Fibroblast of gingiva (primary cell): Measurements from ENCODE around the gene NAA16.

ENCODE experiments used
- DNase-seq: peaks from one replicate; pipeline ENCODE4 v3.0.0-alpha.2; 2011; ENCODE audit warnings: low read depth

Gene NAA16

DNA sequence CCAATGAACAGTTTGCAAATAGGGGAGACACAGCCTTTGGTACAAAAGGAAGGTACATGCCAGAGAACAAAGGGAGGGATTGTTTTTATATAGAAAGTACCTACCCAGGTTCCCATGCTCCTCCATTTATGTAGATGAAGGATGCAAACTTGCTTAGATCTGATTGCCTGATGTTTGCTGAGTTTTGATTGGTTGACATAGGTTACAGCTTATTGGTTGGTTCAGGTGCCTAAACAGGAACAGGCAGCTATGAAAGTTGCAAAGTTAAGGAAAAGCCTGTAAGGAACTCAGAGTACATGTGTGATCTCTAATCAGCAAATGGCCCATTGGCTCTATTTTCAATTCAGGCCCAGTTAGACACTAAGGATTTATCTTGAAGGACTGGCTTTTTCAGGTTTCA, 6.5 kb upstream of the NAA16 start:
- DNase-seq = no peak

DNA sequence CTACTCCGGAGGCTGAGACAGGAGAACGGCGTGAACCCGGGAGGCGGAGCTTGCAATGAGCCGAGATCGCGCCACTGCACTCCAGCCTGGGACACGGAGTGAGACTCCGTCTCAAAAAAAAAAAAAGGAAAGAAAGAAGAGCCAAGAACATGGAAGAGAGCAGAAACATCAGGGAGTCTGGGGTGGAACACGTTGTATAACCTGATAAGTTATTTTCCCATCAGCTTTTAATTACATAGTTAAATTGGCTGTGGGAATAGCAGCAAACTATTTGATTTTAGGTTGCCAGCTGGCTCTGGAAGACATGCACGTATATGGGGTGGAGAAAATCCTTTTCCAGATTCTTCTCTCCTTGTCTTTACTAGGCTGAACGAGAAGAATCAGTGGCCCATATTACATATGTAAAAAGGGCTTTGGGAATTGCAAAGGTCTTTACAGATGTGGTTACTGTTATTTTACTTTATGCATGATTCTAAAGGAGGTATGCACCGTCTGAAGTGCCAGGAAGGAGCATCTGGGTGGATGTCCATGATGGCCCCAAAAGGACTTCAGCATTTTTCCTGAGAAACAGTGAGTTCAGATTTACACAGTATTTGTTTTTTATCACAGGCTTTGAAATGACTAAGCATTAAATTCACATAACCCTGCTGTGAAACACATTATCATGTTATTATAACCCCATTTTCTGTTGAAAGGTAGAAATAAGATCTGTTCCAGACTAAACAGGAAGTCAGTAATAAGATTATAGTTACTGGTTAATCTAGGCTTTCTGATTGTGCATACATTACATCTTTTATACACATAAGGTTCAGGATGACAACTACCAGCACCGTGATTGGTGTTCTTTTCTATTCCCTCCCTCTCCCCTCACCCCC, 4.6 kb upstream of the NAA16 start:
- DNase-seq = peak; percentile 12

DNA sequence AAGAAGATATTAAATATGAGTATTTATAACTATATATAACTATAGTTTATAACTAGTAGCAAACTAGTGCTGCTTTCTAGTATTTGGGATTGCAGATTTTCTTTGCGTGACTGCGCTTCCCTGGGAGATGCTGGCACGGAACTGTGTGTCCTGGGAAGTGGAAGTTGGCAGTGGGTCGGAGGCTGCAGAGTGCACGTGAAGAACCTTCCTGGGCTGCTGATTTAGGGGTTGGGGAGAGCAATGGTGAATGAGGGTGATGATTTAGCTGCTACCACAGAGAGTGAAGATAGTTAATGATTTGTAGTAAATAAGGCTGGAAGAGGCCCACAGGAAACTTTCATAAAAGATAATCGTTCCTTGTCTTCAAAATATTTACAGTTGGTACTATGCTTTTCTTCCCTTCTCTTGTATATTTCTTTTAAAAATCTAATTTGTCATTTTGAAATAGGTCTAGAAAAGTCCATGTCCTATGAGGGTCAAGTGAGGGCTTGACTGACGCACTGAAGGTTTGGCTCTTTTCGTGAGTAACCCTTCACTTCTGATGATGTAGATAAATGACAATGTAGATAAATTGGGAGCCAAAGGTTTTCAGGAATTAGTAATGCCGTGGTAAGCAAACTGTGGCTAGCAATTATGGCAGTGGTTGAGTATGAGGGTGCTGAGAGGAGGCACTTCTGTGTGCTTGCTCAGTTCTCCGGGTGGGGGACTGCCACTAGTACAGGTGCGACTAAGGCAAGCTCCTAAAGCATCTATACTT, 3.0 kb upstream of the NAA16 start:
- no peak for DNase-seq

DNA sequence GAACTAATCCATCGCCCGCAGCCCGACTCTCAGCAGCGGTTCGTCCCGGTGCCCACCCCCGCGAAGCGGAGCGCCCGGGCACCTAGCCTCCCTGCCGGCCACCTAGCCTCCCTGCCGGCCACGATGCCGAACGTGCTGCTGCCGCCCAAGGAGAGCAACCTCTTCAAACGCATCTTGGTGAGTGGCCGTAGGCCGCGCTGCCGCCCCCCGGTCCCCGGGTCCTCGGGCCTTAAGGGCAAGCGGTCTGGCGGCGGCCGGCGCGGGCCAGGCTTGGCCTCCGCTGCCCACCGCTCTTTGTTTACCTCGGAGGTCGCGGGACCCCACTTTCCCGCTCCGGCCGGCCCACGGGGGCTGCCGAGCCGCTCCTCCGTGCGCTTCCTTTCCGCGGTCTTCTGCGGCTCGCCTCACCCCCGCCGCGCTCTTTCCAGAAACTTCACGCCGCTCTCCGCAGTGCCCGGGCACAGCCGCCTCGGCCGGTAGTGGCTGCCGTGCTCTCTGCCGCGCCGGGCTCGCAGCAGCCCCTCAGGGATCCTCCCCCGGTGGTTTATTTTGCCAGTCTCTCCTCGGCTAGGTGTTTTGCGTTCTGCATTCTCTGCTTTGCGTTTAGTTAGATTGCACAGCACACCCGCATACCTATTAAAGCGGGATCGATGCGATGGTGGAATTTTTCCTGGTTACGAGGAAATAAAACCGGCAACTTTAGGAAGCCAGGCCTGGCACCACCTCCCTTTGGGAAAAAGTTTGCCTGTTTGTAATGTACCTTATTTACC, 524 bp downstream of the NAA16 start:
- no peak for DNase-seq

DNA sequence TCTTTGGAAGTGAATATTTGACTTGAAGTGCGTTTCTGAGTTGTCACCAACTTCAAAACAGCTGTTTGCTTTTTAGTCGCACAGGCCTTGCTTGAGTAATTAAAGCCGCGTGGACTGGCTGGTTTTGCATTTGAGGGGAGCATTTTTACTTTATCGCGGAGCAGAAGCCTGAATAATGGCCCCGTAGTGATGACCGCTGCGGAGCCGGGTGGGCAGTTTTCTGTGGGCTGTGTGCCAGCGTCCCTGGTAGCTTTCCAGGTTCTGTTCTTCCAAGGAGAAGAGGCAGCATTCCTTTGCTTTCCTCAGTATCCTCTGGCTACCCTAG, 1.1 kb downstream of the NAA16 start:
- peak; percentile 14 for DNase-seq

DNA sequence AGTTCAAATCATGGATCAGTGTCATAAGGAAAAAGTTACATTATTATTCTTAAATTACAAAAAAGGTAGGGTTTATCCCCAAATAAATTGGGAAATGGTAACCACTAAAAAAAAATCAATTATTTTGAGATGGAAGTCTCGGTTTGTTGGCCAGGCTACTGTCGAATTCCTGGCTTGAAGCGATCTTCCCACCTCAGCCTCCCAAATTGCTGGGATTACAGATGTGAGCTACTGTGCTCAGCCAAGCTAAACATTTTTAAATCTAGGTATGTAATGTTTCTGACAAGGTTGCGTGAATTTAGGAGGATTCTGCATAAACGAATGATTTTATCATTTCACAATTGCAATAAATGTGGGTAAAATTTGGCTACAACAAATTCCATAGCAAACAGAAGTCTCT, 2.0 kb downstream of the NAA16 start:
- DNase-seq = no peak

DNA sequence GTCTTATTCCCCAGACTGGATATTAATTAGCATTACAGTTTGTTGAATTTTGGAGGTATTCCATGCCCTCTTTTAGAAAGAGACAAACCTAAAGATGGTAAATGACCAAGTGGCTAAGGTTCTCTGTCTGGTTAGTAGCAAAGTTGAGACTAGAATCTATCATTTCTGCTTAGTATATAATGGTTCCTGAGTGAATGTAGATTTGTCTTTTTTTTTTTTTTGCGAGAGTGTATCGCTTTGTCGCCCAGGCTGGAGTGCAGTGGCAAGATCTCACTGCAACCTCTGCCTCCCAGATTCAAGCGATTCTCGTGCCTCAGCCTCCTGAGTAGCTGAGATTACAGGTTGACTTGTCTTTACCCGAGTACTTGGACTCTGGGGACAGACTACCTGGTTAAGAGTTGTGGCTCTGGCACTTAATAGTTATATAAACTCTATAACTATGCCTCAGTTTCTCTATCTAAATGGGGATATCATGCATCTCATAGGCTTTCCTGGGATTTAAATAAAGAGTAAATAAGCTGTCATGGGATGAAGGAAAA, 2.7 kb downstream of the NAA16 start:
- no peak for DNase-seq

DNA sequence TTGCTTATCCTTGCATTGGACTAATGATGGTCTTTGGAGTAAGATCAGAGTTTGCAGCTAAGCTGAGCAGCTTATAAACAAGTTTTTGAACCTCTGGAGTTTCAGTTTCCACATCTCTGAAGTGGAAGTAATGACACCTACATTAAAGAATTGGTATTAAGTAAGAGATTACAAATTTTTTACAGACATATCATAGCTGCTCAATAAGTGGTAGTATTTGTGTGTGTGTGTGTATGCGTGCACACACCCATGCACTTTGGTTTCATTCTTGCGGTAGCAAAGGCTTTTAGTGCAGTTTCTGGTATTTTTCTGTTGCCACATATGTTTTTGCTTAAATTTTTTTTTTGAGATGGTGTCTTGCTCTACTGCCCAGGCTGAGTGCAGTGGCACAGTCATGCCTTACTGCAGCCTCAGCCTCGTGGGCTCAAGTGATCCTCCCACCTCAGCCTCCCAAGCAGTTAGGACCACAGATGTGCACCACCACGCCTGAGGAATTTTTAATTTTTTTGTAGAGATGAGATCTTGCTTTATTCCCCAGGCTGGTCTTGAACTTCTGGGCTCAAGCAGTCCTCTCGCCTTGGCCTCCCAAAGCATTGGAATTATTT, 4.5 kb downstream of the NAA16 start:
- DNase-seq = peak; percentile 76

DNA sequence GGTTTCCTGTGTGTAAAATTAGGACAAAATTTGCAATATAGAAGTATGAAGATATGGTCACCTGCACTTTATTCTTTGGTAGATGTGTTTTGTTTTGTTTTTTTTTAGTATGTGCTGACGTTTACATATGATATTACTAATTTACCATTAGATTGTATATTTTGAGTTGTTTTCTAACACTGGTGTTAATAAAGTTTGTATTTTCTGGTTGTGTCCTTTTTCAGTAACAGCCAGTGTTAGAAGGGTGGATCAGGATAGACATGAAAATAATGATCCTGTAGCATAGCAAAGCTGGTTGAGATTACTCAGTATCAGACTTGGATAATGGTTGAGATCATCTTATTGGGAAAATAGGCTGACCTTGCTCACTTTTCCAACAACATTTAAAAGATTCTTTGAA, 6.2 kb downstream of the NAA16 start:
- DNase-seq = no peak

DNA sequence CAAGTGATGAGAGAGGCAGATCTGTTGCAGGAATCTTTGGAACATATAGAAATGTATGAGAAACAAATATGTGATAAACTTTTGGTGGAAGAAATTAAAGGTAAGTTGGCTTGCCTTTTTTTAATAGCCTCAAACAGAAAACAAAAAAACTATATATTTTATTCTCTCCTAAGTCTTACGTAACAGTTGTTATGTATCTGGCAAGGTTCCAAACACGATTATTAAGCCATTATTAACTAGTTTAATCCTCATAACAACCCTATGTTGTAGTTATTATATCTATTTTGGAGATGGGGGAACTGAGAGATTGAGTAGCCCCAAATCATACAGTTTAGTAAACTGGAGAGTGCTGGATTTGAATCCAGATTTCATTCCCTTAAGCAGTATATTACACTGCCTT, 14.7 kb downstream of the NAA16 start:
- no peak for DNase-seq

DNA sequence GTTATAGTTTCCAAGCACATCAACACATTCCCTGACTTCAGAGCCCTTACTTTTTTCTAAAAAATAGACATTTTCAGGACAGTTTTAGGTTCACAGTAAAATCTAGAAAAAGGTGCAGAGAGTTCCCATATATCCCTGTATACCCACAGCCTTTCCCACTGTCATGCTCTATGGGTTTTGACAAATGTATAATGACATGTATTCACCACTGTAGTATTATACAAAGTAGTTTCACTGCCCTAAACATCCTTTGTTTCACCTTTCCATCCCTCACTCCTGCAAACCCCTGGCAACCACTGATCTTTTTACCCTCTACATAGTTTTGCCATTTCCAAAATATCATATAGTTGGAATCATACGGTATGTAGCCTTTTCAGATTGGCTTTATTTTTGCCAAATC, 15.6 kb downstream of the NAA16 start:
- DNase-seq = no peak

DNA sequence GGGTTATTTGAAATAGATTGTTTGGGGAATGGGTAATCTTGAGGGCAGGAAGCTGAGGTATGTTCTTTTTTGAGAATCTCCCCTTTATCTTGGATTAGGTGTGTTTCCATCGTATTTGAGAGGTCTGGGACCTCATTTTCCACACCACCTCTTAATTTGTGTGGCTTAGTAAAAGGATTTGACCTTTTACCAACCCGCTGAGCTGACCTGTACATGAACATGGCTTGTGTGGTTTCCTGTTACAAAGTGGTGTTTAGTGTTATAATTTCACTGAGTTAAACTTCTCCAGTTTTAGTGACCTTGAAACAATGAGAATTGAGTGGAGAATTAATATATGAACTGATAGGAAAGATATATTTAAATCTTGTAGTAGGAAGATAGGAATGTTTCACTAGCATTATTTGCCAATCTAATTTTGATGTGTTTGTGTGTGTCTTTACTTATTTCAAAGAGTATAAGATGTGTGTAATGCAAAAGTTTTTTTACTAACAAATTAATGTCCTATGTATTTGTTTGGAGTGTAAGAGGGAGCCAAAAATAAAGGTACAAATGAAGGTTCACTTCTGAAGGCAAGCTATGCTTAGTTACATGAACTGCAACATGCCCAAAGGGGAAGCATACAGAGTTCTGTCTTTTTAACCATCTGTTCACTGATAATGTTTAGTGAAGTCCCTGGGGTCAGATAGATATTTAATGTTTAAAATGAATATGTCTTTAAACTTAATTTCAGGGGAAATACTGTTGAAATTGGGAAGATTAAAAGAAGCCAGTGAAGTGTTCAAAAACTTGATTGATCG, 17.1 kb downstream of the NAA16 start:
- no peak for DNase-seq

DNA sequence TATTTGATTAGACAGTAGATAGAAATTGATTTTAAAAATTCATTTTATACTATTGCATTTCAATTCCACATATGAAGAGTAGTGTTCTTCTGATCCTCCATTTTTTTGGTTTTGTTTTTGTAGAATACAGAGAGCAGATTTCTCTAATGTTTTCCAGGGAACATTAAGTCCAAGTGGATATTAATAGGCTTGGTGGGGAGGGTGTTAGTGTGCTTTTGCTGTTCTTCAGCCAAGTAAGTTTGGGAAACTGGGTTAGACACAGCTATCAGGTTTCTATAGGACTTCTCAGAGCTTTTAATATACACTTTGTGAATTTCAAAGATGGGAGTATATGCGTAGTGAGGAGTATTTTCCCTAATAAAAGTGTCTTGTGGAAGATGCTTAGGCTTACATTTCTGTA, 21.8 kb downstream of the NAA16 start:
- DNase-seq = peak; percentile 35

DNA sequence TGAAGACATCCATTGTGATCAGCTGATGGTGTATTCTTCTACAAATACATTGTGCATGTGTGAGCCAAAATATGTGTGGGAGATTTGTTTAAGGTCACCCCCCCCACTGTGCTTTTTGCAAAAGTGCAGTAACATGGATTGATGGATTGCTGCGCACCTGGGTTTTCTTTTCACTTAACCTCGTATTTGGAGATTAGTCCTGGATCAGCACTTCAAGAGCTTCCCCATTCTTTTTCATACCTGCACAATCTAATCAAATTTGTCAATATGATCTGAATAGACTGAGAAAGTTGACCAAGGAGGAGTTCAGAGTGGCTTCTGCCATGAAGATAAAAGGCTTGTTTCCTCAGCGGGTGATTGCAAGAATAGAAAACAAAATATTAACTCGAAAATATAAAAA, 23.7 kb downstream of the NAA16 start:
- DNase-seq = no peak

DNA sequence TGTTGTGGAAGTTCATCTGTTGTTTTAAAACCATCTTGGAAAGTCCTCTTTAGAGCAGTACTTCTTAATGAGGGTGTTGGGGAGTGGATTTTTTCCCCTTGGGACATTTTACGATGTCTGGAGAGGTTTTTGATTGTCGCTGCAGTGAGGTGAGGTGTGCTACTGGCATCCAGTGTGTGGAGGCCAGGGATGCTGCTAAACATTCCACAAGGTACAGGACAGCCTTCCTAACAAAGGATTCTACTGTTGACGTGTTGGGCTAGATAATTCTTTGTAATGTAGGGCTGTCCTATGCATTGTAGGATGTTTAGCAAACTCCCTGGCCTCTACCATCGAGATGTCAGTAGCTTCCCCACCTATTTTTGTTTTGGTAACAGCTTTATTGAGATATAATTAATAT, 33.3 kb downstream of the NAA16 start:
- no peak for DNase-seq

DNA sequence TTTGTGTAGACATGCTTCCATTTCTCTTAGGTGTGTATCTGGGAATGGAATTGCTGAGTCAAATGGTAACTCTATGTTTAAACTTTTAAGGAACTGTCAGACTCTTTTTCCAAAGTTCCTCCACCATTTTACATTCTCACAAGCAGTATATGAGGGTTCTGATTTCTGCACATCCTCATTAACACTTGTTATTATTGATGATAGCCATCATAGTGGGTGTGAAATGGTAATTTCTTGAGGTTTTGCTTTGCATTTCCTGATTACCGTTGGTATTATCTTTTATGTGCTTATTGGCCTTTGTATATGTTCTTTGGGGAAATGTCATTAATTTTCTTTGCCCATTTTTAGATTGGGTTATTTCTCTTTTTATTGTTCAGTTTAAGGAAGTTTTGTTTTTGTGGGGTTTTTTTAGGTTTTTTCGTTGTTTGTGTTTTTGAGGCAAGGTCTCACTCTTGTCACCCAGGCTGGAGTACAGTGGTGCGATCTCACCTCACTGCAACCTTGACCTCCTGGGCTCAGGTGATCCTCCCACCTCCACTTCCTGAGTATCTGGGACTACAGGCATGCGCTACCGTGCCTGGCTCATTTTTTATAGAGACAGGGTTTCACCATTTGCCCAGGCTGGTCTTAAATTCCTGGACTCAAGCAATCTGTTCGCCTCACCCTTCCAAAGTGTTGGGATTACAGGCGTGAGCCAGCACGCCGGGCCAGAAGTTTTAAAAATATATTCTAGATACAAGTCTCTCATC, 34.3 kb downstream of the NAA16 start:
- no peak for DNase-seq

DNA sequence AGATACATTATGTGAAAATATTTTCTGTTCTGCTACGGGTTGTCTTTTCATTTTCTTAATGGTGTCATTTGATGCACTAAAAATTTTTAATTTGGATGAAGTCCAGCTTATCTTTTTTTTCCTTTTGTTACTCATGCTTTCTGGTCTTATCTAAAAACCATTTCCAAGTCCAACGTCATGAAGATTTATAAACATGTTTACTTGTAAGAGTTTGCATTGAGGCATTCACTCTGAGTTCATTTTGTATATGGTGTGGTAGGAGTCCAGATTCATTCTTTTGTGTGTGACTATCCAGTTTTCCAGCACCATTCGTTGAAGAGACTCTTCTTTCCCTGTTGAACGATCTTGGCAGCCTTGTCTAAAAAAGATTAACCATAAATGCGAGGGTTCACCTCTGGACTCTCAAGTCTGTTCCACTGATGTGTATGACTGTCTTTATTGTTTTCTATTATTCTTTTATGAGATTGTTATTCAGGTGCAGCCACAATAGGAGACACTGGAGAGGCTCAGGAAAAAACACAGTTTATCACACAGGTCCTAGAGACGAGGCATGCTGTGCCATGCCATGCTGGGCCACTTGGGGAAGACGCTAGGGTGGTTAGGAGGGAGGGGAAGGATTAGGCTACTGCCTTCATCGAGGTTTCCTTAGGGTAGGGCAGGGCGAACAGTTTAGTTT, 35.0 kb downstream of the NAA16 start:
- no peak for DNase-seq

DNA sequence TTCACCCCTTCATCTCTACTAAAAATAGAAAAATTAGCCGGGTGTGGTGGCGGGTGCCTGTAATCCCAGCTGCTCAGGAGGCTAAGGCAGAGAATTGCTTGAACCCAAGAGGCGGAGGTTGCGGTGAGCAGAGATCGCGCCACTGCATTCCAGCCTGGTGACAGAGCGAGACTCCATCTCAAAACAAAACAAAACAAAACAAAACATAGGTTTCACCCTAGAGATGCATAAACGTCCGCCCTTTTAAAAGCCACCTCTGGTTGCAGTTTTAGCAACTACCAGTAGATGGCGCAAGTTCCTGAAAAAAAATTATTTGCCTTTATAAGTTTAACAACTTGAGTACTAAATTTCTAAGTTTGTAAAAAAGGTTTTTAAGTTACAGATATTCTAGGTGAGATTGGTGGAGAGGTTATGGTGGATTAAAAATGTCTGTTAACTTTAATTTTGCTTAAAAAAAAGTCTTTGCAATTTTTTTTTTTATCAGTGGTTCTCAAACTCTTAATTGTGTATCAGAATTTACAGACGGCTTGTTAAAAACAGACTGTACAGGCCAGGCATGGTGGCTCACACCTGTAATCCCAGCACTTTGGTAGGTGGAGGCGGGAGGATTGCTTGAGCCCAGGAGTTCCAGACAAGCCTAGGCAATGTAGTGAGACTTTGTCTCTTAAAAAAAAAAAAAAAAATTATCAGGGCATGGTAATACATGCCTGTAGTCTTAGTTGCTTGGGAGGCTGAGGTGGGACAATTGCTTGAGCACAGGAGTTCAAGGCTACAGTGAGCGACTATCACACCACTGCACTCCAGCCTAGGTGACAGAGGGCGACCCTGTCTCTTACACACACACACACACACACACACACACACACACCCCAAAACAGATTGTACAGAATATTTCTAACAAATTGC, 42.1 kb downstream of the NAA16 start:
- peak; percentile 47 for DNase-seq

DNA sequence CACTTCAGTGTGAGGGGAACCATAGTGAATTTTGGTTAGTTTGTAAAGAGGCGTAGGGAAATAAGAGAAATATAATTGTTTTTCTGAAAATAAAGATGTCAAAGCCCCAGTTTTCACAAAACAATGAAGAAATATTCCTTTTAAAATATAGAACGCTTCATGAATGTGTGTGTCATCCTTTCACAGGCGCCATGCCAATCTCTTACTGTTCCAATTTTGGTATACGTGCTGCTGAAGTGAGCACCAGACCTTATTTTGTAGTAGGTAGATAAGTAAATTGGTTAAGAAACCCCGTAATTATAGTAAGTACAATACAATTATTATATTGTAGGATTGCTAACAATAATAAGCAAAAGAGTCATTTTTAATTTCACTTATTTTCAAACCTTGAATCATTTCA, 43.3 kb downstream of the NAA16 start:
- no peak for DNase-seq
